Naive thymus-derived CD8-positive, alpha-beta T cell (primary cell): ENCODE results near the gene VWA5B2. TPM values are rescaled to one million over a fixed set of nuclear protein-coding genes. Genes with fewer than 3 reads are reported as not detected.

Experiments
- ATAC-seq, 2 donors: fragments of 150-1000 bp; cut with Tn5 transposase in 1 of 2; sonication (Bioruptor Pico), chemical (Tn5 transposase) in 1 of 2; 1 replicate in 1 of 2; 2 replicates in 1 of 2; pipeline ENCODE4 v1.10.0; 2021; ENCODE audit warnings: mild to moderate bottlenecking in 2 of 2, moderate library complexity in 2 of 2
- POLR2A ChIA-PET: fragments of 350-600 bp; sonication (Branson Sonifier 250); formaldehyde crosslinking; loops from one replicate; lab custom pipeline; 2021; ENCODE audit warnings: antibody characterized with exemption; lab: Charles Lee
- DNase-seq, 10 donors: peaks; one replicate each; pipeline versions ENCODE4 v3.0.0 to v3.0.0-alpha.2; 2020 to 2022
- H3K27ac Mint-ChIP-seq, 10 donors: one replicate each; pipeline ENCODE4 v1.8.0; 2020 to 2022; ENCODE audit warnings: mild to moderate bottlenecking in 10 of 10, mixed read lengths in 10 of 10, moderate library complexity in 4 of 10, inconsistent platforms in 1 of 10
- H3K27me3 Mint-ChIP-seq, 5 donors: one replicate each; pipeline ENCODE4 v1.8.0; 2021 to 2022; ENCODE audit warnings: mixed read lengths in 5 of 5
- H3K36me3 Mint-ChIP-seq, 3 donors: one replicate each; pipeline ENCODE4 v1.8.0; 2020 to 2022; ENCODE audit warnings: mixed read lengths in 3 of 3, mild to moderate bottlenecking in 2 of 3, inconsistent platforms in 1 of 3
- H3K4me1 Mint-ChIP-seq, 4 donors: one replicate each; pipeline ENCODE4 v1.8.0; 2021 to 2022; ENCODE audit warnings: mixed read lengths in 4 of 4
- H3K4me3 Mint-ChIP-seq, 10 donors: one replicate each; pipeline ENCODE4 v1.8.0; 2020 to 2022; ENCODE audit warnings: mild to moderate bottlenecking in 10 of 10, mixed read lengths in 10 of 10, moderate library complexity in 6 of 10, inconsistent platforms in 1 of 10
- H3K9me3 Mint-ChIP-seq, 9 donors: one replicate each; pipeline ENCODE4 v1.8.0; 2020 to 2022; ENCODE audit warnings: mixed read lengths in 9 of 9, mild to moderate bottlenecking in 3 of 9, inconsistent platforms in 1 of 9, moderate library complexity in 1 of 9
- polyA plus RNA-seq, 3 donors: library from polyadenylated mRNA; unstranded; fragments of 300-500 nt; fragmentation: Illumina TruSeq; gene quantifications; one replicate each; pipeline ENCODE4 v1.2.3, GENCODE V29; 2021
- total RNA-seq, 8 experiments: library from RNA in 2 of 8; stranded (reverse) in 2 of 8; gene quantifications; one replicate each; pipeline ENCODE4 v1.2.3 and lab custom pipeline; 2021 to 2026

The VWA5B2 gene
- total and polyA plus RNA-seq, 5 experiments from 2014 or later, result 0.12 to 0.41 (median 0.23) TPM; not detected in 2

DNA sequence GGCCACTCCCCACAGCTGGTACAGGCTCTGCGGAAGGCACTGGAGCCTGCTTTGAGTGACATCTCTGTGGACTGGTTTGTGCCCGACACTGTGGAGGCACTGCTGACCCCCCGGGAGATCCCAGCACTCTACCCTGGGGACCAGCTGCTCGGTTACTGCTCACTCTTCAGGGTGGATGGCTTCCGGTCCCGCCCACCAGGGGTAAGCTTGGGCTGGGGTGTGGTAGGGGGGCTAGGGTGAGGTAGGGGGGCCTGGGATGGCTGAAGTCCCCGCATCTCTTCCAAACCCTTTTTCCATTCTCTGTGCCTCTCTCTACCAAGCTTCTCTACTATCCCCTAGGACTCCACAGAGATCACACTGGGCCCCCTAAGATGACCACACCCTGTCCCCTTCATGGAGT, 7.8 kb downstream of the VWA5B2 start:
- ATAC-seq, result no peak
- POLR2A ChIA-PET, result interaction anchor here (1.7 kb wide), 1 partner anchor 10 kb away, joined by 3 read pairs; no protein-coding TSS in a partner anchor
- H3K9me3 Mint-ChIP-seq, result no peaks in the 10 kb centered on the region
- no peak overlapping the region for H3K4me3 Mint-ChIP-seq
- peaks cover 0 to 3% (median under 1%) of the 10 kb centered on the region in 3 donors for H3K36me3 Mint-ChIP-seq
- H3K27ac Mint-ChIP-seq, result no peak overlapping the region
- peaks cover 6 to 23% (median 9%) of the 10 kb centered on the region in 5 donors for H3K27me3 Mint-ChIP-seq
- DNase-seq, result no peak
- H3K4me1 Mint-ChIP-seq, result peaks cover 0 to 2% (median 0%) of the 10 kb centered on the region in 4 donors

DNA sequence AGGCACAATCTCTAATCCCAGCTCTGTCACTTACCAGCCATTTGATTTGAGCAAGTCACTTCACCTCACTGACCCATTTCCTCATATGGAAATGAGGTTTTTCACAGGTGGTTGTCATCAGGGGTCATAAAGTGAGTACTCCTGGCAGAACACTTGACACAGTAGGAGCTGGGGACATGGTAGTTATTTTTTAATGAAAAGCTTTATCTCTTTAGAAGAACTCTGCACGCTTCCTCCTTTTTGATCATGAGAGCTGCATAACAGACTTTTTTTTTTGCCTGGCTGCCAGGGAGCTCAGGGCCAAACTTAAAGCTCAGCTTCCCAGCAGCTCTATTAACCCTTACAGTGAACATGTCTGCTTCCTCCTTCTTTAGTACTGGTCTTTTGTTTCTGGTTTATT, 8.4 kb downstream of the VWA5B2 start:
- POLR2A ChIA-PET, result no interaction called here
- Mint-ChIP-seq H3K4me1 (peaks cover 0 to 3% (median 0%) of the 10 kb centered on the region in 4 donors), H3K27ac (no peak overlapping the region), H3K36me3 (peaks cover 0 to 8% (median 3%) of the 10 kb centered on the region in 3 donors), H3K9me3 (no peaks in the 10 kb centered on the region), H3K27me3 (peaks cover 1 to 17% (median 3%) of the 10 kb centered on the region in 5 donors), H3K4me3 (no peak overlapping the region)
- no peak for DNase-seq
- no peak for ATAC-seq

DNA sequence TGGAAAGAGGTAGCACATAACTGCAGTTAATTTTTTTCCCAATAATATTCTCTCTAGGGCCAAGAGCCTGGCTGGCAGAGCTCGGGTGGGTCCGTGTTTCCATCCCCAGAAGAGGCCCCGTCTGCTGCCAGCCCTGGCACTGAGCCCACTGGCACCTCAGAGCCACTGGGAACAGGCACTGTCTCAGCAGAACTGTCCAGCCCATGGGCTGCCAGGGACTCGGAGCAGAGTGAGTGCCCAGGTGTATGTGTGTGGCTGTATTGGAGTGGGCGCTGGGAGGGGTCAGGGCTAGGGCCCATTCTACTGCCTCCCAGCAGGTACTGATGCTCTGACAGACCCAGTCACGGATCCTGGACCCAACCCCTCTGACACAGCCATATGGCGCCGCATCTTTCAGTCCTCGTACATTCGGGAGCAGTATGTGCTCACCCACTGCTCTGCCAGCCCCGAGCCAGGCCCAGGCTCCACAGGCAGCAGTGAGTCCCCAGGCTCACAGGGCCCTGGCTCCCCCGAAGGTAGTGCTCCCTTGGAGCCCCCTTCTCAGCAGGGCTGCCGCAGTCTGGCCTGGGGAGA, 8.9 kb downstream of the VWA5B2 start:
- H3K9me3 Mint-ChIP-seq, result no peaks in the 10 kb centered on the region
- peaks cover 0 to 3% (median 0%) of the 10 kb centered on the region in 4 donors for H3K4me1 Mint-ChIP-seq
- POLR2A ChIA-PET, result interaction anchor here (1.5 kb wide), 1 partner anchor 8 kb away, joined by 4 read pairs; no protein-coding TSS in a partner anchor
- H3K27ac Mint-ChIP-seq, result no peak overlapping the region
- ATAC-seq (no peak), DNase-seq (no peak)
- peaks cover 0 to 14% (median 3%) of the 10 kb centered on the region in 3 donors for H3K36me3 Mint-ChIP-seq
- peaks cover 0 to 12% (median 1%) of the 10 kb centered on the region in 5 donors for H3K27me3 Mint-ChIP-seq
- no peak overlapping the region for H3K4me3 Mint-ChIP-seq

DNA sequence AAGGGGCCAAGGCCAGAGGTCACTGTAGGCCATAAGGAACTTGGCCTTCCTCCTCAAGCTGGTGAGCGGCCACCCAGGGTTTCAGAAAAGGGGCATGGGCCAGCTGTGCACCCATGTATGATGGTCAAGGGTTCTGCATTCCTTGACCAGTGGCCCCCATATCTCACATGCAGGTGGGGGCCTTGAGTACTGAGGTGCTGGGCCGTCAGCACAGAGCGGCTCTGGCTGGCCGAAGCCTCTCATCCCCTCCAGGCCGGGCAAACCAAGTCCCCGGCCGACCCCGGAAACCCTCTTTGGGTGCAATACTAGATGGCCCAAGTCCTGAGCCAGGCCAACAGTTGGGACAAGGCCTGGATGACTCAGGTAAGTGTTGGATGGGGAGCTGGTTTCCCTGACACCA, 9.8 kb downstream of the VWA5B2 start:
- H3K27ac Mint-ChIP-seq, result no peak overlapping the region
- H3K36me3 Mint-ChIP-seq, result peaks cover 0 to 22% (median 3%) of the 10 kb centered on the region in 3 donors
- POLR2A ChIA-PET, result interaction anchor here (1.5 kb wide), 1 partner anchor 9 kb away, joined by 4 read pairs; no protein-coding TSS in a partner anchor

DNA sequence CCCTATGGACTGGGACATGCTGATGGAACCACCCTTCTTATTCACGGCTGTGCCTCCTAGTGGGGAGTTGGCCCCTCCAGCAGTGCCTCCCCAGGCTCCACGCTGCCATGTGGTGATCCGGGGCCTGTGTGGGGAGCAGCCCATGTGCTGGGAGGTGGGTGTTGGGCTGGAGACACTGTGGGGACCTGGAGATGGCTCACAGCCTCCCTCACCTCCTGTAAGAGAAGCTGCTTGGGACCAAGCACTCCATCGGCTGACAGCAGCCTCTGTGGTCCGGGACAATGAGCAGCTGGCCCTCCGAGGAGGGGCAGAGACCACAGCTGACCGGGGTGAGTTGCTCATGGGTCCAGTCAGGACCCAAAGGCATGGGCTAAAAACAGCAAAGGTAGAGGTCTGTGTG, 10.3 kb downstream of the VWA5B2 start:
- H3K36me3 Mint-ChIP-seq, result peaks cover 0 to 27% (median 3%) of the 10 kb centered on the region in 3 donors
- no peaks in the 10 kb centered on the region for H3K9me3 Mint-ChIP-seq
- POLR2A ChIA-PET, result interaction anchor here (0.6 to 1.5 kb wide), 2 partner anchors 10 to 543 kb away, joined by 3 to 4 read pairs; no protein-coding TSS in a partner anchor
- no peak for DNase-seq
- no peak for ATAC-seq
- H3K4me1 Mint-ChIP-seq, result peaks cover 0 to 3% (median 0%) of the 10 kb centered on the region in 4 donors
- no peak overlapping the region for H3K4me3 Mint-ChIP-seq
- H3K27me3 Mint-ChIP-seq, result peaks cover 0 to 7% (median 0%) of the 10 kb centered on the region in 5 donors
- H3K27ac Mint-ChIP-seq, result no peak overlapping the region

More for the DNA sequence above, 9.8 kb downstream of the VWA5B2 start:
- Mint-ChIP-seq H3K9me3 (no peaks in the 10 kb centered on the region), H3K27me3 (peaks cover 0 to 7% (median 0%) of the 10 kb centered on the region in 5 donors), H3K4me3 (no peak overlapping the region), H3K4me1 (peaks cover 0 to 3% (median 0%) of the 10 kb centered on the region in 4 donors)
- ATAC-seq (no peak), DNase-seq (no peak)

DNA sequence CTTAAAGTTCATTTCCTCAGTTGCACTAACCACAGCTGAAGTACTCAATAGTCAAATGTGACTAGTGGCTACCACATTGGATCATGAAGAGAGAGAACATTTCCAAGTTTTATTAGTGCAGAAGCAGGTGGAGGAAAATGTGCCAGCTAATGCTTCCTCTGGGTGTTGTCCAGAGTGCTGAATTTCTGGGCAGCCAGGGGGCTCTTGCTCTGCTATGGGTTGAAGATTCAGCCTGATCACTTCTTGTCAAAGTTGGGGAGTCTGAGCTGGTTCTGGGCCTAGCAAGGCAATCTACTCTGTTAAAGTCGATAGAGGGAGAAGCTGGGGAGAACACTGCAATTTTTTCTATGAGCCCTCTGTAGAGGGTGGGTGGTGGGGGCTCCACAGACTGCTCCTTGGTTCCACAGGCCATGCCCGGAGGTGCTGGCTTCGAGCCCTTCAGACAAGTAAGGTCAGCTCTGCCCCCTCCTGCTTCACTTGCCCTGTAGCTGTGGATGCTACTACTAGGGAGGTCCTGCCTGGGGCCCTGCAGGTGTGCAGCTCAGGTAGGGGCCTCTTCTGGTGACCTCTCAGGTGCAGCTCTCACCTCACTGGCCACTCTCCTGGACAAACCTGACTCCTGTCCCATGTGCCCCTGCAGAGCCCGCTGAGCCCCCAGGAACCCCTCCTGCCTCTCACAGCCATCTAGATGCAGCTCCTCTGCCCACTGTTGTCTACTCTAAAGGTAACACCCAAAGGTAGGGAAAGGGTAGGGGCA, 11.2 kb downstream of the VWA5B2 start:
- no peaks in the 10 kb centered on the region for H3K9me3 Mint-ChIP-seq
- ATAC-seq, result no peak
- POLR2A ChIA-PET, result interaction anchor here (0.6 kb wide), 1 partner anchor 543 kb away, joined by 3 read pairs; no protein-coding TSS in a partner anchor
- H3K4me3 Mint-ChIP-seq, result no peak overlapping the region
- H3K36me3 Mint-ChIP-seq, result peaks cover 0 to 34% (median 3%) of the 10 kb centered on the region in 3 donors
- H3K4me1 Mint-ChIP-seq, result peaks cover 0 to 5% (median 2%) of the 10 kb centered on the region in 4 donors
- no peak for DNase-seq
- no peak overlapping the region for H3K27ac Mint-ChIP-seq
- peaks cover 0 to 7% (median 0%) of the 10 kb centered on the region in 5 donors for H3K27me3 Mint-ChIP-seq

DNA sequence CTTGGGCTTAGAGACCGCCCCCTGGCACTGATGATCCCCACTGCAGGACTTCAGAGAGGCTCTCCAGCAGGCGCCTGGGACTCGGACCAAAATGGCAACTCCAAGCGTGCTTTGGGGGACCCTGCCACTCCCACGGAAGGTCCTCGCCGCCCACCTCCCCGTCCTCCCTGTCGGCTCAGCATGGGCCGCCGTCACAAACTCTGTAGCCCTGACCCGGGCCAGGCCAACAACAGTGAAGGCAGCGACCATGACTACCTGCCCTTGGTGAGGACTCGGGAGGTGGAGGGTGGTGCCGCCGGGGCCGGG, 11.7 kb downstream of the VWA5B2 start:
- H3K9me3 Mint-ChIP-seq, result no peaks in the 10 kb centered on the region
- peaks cover 0 to 38% (median 3%) of the 10 kb centered on the region in 3 donors for H3K36me3 Mint-ChIP-seq
- POLR2A ChIA-PET, result interaction anchor here (1.4 kb wide), 1 partner anchor 65 kb away, joined by 3 read pairs; no protein-coding TSS in a partner anchor
- H3K27me3 Mint-ChIP-seq, result peaks cover 0 to 7% (median 0%) of the 10 kb centered on the region in 5 donors
- DNase-seq (no peak), ATAC-seq (no peak)
- no peak overlapping the region for H3K27ac Mint-ChIP-seq
- H3K4me3 Mint-ChIP-seq, result no peak overlapping the region
- peaks cover 0 to 8% (median 6%) of the 10 kb centered on the region in 4 donors for H3K4me1 Mint-ChIP-seq

DNA sequence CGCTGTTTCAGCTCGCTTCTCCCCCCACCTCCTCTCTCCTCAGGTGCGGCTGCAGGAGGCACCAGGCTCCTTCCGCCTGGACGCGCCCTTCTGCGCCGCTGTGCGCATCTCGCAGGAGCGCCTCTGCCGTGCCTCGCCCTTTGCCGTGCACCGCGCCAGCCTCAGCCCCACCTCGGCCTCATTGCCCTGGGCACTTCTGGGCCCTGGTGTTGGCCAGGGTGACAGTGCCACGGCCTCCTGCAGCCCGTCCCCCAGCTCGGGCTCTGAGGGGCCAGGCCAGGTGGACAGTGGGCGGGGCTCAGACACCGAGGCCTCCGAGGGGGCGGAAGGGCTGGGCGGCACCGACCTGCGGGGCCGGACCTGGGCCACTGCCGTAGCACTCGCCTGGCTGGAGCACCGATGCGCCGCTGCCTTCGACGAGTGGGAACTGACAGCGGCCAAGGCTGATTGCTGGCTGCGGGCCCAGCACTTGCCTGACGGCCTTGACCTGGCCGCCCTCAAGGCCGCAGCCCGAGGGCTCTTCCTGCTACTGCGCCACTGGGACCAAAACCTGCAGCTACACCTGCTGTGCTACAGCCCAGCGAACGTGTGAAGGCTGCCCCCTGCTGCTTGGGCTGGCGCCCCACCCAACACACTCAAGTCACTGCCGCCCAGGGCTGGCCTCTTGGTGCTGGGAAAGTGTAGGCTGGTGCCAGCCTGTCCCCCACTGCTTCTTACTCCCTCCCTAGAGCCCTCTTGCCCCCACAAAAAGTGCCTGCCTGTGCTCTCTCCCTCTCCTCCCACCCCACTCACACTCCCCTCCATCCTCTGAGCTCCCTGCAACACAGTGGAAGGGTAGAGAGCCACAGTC, 12.3 kb downstream of the VWA5B2 start:
- ATAC-seq, result peak in 1 of 2 donors; percentile 80
- Mint-ChIP-seq H3K4me3 (peak overlapping the region in 1 of 10 donors; percentile 20), H3K27ac (no peak overlapping the region), H3K4me1 (peaks cover 0 to 12% (median 8%) of the 10 kb centered on the region in 4 donors), H3K9me3 (no peaks in the 10 kb centered on the region), H3K36me3 (peaks cover 0 to 40% (median 3%) of the 10 kb centered on the region in 3 donors), H3K27me3 (peaks cover 0 to 7% (median 0%) of the 10 kb centered on the region in 5 donors)
- DNase-seq, result no peak
- POLR2A ChIA-PET, result interaction anchor here (1.4 kb wide), 1 partner anchor 65 kb away, joined by 3 read pairs; no protein-coding TSS in a partner anchor

DNA sequence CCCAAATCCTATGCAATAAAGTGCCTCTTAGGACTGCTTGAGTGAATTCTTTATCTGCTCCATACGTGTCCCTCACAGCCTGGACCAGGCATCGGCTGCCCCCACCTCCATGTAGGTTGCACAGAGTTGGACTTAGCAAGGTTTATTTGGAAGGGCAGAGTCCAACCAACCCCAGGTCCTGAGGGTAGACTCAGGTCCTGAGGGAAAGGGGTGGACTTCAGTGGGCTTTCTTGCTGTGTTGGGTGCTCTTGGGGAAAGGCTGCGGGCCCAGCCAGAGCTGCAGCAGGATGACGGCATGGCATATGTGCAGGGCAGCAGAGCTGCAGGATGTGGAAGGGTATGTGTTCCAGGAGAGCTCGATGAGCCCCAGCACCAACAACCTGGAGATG, 12.9 kb downstream of the VWA5B2 start:
- Mint-ChIP-seq H3K27ac (no peak overlapping the region), H3K9me3 (no peaks in the 10 kb centered on the region), H3K27me3 (peaks cover 0 to 3% (median 0%) of the 10 kb centered on the region in 5 donors), H3K4me1 (peaks cover under 1 to 16% (median 8%) of the 10 kb centered on the region in 4 donors), H3K4me3 (peak overlapping the region in 1 of 10 donors; percentile 20), H3K36me3 (peaks cover 0 to 40% (median 3%) of the 10 kb centered on the region in 3 donors)
- no peak for ATAC-seq
- POLR2A ChIA-PET, result interaction anchor here (1.4 kb wide), 1 partner anchor 66 kb away, joined by 3 read pairs; no protein-coding TSS in a partner anchor
- no peak for DNase-seq

DNA sequence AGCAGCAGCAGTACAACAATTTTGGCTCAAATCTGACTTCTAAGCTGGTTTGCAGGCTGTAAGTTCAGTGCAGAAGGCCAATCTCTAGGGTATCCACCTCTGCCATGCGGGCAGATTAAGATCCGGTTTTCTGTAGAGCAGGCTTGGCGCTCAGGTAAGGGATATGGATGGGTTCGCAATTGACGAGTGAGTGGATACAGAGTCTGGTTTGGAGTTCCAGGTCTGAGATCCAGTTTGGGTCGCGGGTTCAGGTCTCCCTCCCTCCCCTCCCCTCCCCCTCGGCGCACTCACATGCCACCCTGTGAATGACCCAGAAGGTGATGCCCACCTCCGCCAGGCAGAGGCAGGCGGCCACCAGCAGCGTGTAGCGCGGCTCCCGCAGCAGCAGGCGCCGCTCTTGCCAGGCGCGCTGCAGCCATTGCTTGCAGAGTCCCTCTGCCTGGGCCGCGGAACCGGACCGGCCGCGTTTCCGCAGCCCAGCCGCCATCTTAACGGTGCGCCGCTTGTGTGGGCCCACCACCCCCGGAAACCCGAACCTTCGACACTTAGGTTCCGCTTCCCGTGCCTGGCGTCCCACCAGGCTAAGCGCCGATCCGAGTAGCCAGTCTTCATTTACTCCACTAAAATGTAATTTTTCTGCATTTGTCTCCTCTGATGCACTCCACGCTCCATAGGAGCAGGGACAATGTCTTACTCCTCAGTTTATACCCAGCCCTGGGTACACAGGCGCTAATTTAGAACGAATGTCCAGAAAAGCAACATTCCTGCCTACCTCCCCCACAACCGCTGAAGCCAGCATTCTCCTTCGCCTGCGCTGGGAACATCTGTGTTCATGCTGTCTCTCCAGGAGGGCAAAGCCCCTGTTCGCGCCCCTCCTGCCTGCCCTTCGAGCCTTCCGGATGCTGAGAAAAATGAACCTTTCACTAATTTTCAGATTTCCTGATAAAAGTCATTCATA, 19.3 kb downstream of the VWA5B2 start, which contains the start of gene ALG3:
TSS of gene ALG3 (minus strand) at position 509 of the 958 bp plus-strand sequence. CDS start at position 487, 22 bp downstream.
- POLR2A ChIA-PET, result interaction anchor here (1.2 kb wide), 1 partner anchor 114 kb away, joined by 17 read pairs; the partner anchor contains the start of gene EIF2B5
- Mint-ChIP-seq H3K4me1 (peaks cover 15 to 28% (median 21%) of the 10 kb centered on the region in 4 donors), H3K4me3 (peak within 1 kb of the TSS; percentile 94 to 100 (median 96)), H3K36me3 (peaks cover 0 to 23% (median 0%) of the 10 kb centered on the region in 3 donors), H3K27me3 (no peaks in the 10 kb centered on the region), H3K27ac (peak within 1 kb of the TSS; percentile 93 to 98 (median 96)), H3K9me3 (no peaks in the 10 kb centered on the region)
- DNase-seq, result peak; percentile 68 to 91 (median 85)
- ATAC-seq, result peak; percentile 43 to 47
